Activated CD8-positive, alpha-beta memory T cell treated with anti-CD3 and anti-CD28 coated beads, Interleukin-2, amount 50 U/mL, for 24 hours (primary cell): ENCODE measurements around the gene HK1.

ENCODE experiments used
- DNase-seq: peaks from one replicate; pipeline ENCODE4 v3.0.0-alpha.2; 2020; ENCODE audit errors: extremely low read depth

Gene HK1

DNA sequence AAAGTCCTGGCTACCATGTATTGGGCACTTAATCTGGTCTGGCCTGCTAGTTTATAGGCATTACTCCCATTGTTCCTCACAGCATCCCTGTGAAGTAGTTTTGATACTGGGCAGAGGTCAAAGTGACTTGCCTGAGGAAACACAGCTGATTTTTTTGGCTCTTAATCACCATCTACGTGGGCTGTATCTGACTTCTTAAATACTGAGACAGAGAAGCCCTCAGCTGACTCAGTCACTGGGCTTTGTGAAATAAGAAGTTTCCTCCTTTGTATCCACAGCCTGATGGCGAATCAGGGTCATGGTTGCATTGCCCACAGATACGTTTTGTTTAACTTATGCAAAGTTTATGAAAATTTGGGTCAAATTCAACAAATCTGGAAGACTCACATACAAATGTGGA lies 125.2 kb downstream of the HK1 start:
- no peak for DNase-seq

DNA sequence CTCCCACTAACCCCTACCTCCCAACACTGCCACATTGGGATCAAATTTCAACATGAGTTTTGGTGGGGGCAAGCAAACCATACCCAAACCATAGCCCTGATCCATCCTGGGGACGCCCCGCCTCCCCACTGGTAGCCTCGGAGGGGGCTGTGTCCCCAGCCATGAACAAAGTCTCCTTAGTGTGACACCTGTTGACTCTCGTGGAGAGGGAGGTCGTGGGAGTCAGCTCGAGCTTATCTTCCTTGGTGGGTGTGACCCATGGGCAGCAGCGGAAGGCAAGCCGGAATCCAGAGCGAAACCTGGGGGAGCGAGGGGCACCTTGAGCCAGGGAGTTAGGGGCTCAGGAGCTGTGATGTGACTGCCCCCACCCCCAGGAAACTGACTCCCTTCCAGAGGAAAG lies 126.5 kb downstream of the HK1 start:
- no peak for DNase-seq

GRCh38 chr10:69405221-69405620 lies 126.9 kb downstream of the HK1 start:
- DNase-seq = no peak

GRCh38 chr10:69406302-69406811 lies 128.1 kb downstream of the HK1 start:
- no peak for DNase-seq

DNA sequence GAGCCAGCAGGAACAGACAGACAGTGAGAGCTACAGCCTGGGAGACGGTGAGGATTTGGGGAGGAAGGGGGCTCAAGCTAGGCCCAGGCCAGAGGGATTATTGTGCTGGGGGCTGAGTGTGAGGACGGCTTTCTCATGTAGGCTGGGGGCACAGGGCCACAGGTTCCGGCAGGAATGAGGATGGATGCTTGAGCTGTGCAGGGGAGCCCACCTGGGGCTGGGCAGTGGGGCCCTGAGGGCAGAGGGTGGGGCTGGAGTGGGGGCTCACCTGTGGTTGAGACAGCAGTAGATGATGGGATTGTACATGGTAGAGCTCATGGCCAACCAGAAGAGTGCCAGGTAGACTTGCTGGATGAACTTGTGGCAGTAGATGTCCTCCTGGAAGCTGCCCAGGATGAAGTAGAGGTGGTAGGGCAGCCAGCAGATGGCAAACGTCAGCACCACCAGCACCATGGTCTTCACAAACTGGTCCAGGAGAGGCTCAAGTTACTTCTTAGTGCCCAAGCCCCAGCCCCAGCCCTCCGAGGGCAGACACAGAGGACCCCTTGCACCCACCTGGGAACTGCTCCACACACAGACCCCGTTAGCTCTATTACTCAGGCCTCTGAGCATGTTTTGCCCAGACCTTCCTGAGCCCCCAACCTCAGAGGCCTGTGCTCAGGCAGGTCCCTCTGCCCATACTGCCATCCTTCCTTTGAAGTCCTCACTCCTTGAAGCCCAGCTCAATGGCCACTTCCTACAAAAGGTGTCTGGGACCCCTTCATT lies 128.7 kb downstream of the HK1 start:
- no peak for DNase-seq

GRCh38 chr10:69407621-69408301 lies 129.5 kb downstream of the HK1 start:
- DNase-seq = no peak

GRCh38 chr10:69408318-69409175 lies 130.3 kb downstream of the HK1 start:
- peak; percentile 68 for DNase-seq

- DNase-seq = no peak
Measured at GRCh38 chr10:69409176-69409495, 130.8 kb downstream of the HK1 start.

- DNase-seq = no peak
Measured at GRCh38 chr10:69409968-69410367, 131.7 kb downstream of the HK1 start.

DNA sequence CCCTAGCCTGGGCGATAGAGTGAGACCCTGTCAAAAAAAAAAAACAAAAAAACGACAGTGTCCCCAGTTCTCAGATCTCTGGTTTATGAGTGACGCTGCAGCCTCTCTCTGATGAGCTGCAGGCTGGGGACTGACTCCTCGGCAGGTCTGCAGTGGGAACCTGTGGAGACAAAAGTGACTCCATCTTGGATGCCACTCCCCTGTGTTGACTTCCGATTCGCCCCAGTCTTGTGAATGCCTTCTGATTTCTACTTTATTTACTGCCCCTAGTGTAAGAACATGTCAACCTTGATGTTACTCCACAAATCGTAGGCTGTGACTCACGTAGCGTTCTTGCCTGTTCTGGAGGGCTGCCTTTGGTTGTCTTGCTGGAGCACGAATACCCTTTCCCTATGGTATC lies 132.2 kb downstream of the HK1 start:
- no peak for DNase-seq

- no peak for DNase-seq
Measured at GRCh38 chr10:69411476-69411875, 133.2 kb downstream of the HK1 start.

GRCh38 chr10:69412232-69412790 lies 134.0 kb downstream of the HK1 start:
- no peak for DNase-seq

- DNase-seq = no peak
Measured at GRCh38 chr10:69413221-69413865, 135.0 kb downstream of the HK1 start.

DNA sequence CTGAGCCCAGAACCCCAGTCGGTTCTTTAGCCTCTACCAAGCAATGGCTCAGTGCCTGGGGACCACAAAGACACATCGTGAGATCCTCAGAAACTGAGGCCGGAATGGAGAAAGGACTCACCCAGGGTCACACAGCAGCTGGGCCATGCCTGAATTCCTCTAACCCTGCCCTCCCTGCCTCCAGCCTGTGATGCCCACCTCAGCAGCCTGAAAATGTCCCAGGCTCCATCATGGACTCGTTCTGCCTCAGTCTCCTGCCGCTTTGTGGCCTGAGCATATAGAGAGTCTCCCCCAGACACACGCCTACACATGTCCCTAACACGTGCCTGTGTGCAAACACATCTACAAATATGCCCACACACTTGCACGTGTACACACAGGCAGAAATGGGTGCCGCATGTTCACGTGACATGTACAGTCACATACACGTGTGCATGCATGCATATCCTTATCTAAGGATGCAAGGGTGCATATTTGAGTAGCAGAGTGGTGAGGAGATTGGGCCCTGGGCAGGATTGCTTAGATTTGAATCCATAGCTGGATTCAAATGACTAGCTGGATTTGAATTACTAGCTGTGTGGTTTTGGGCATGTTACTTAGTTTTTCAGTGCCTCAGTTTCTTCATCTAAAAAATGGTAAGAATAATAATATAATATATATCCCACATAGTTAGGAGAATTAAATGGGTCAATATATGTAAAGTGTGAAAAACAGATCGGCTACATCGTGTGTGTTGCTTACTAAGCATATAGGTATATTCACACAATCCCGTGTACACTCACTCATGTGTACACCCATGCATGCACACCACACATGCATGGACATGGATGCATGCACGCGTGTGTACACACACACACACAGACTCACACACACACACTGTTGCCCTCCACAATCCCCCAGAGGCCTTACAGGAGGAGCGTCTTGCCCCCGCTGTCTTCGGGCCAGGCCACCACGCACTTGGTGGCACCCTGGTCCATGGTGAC lies 136.0 kb downstream of the HK1 start:
- no peak for DNase-seq

DNA sequence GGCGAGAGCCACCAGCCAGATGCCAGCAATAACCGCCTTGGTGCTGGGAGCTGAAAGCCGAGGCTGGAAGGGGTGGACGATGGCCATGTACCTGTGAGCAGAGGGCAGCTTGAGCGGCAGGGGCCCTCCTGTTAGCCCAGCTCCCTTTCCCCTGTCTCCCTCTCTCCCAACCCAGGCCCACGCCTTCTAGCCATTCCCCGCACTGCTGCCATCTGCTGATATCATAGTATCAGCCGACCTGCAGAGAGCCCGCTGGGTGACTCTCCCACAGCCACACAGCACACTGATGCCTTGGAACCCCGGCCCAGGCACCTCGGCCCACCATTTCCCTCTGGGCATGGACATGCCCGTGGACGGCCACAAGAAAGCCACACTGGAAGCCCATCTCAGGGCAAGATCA lies 136.8 kb downstream of the HK1 start:
- no peak for DNase-seq

DNA sequence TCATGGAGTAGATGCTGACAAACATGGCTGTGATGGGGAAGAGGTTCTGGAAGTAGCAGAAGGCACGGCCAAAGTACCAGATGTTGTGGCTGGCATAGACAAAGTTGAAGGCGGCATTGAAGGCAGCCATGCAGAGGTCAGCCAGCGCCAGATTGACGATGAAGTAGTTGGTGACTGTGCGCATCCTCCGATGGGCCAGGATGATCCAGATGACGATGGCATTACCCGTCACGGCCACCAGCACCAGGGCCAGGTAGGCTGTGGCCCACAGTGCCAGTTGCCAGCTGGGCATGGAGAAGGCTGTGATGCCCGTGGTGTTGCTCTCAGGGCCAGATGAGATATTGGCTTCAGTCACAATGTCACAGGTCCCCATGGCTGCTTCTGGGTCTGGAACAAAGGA lies 137.7 kb downstream of the HK1 start:
- DNase-seq = no peak

GRCh38 chr10:69416695-69417094 lies 138.4 kb downstream of the HK1 start, which contains the start of gene TACR2:
TACR2 (minus strand) TSS chr10:69416918; CDS start chr10:69416323, 595 bp downstream.
- no peak for DNase-seq

DNA sequence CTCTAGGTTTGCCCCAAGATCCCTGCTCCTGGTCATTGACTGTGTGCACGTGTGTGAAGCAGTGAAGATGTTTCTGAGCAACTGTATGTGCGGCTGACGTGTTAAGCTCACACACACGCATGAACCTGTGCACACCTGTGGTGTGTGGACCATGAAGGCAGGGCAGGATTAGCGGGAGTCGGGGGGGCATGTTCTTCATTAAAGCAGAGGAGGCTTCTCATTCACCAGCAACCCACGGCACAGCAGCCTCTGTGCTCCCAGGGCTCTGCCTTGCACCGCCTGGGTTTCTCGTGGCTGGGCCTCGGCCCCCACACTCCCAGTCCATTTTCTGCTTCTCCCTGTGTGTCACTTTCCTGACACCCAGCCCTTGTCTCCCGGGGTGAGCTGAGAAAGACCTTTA lies 139.2 kb downstream of the HK1 start:
- no peak for DNase-seq

GRCh38 chr10:69418052-69418752 lies 139.9 kb downstream of the HK1 start:
- DNase-seq = no peak
